ENCODE data around the gene OR10X1. TPM values are rescaled to one million over a fixed set of nuclear protein-coding genes. Genes with fewer than 3 reads are reported as not detected.

OR10X1 gene
- total RNA-seq, 1 experiment from 2014 or later: not detected

GRCh38 chr1:158607296-158607695 is 27.6 kb upstream of the OR10X1 start:
- no peak for TF ChIP-seq CTCF (conservative IDR thresholded peaks at IDR 0.05; ENCODE audit: low read depth, low read length)
- no peak for TF ChIP-seq EZH2 (IDR thresholded peaks at IDR 0.05; ENCODE audit: low read length, unreplicated experiment)
- TF ChIP-seq EZH2phosphoT487 (IDR thresholded peaks at IDR 0.05; ENCODE audit: borderline replicate concordance, low read length): no peak
- Histone ChIP-seq H4K20me1 (ENCODE audit: low read length) (no peaks in the 10 kb centered on the region), H3K9me2 (replicated peaks; ENCODE audit: low read length) (no peaks in the 10 kb centered on the region), H2AFZ (ENCODE audit: low read length) (no peak overlapping the region), H3K4me3 (ENCODE audit: low read length) (no peak overlapping the region), H3K79me2 (ENCODE audit: low read length) (no peaks in the 10 kb centered on the region), H3K4me1 (ENCODE audit: insufficient read depth, low read length) (no peaks in the 10 kb centered on the region), H3K4me2 (ENCODE audit: low read length) (no peak overlapping the region), H3K9me3 (ENCODE audit: low read length) (no peaks in the 10 kb centered on the region; the same call in 1 of the 2 replicates), H3K9ac (ENCODE audit: low read length) (no peak overlapping the region), H3K27me3 (ENCODE audit: low read length) (no peaks in the 10 kb centered on the region), H3K27ac (ENCODE audit: low read length) (no peak overlapping the region), H3F3A (ENCODE audit: low read length, unreplicated experiment) (no peaks in the 10 kb centered on the region), H3K36me3 (ENCODE audit: low read depth, low read length) (no peaks in the 10 kb centered on the region)
- DNase-seq: no peak
- POLR2A ChIA-PET (ENCODE audit: unreplicated experiment): no interaction called here
- CTCF ChIA-PET: no interaction called here
- no peak for ATAC-seq
- intact Hi-C loops (cut with micrococcal nuclease): no loop called here
- BruUV-seq (replicated peaks): no TSS peak

- no peak within 1 kb of the TSS for H3K4me3 ChIP-seq (ENCODE audit: low read length)
- no peaks in the 10 kb centered on the region for H3K4me1 ChIP-seq (ENCODE audit: insufficient read depth, low read length)
- no peaks in the 10 kb centered on the region for H3F3A ChIP-seq (ENCODE audit: low read length, unreplicated experiment)
- no peak within 1 kb of the TSS for H2AFZ ChIP-seq (ENCODE audit: low read length)
- H3K27ac ChIP-seq (ENCODE audit: low read length): no peak within 1 kb of the TSS
- no TSS peak for BruUV-seq (replicated peaks)
- no peak within 1 kb of the TSS for H3K4me2 ChIP-seq (ENCODE audit: low read length)
- H3K9me3 ChIP-seq (ENCODE audit: low read length): 0 out of 2 replicates have a peak, but pooled peaks cover 3% of the 10 kb centered on the region
- ATAC-seq (no peak), DNase-seq (no peak)
- CTCF ChIA-PET: no interaction called here
- H3K79me2 ChIP-seq (ENCODE audit: low read length): no peaks in the 10 kb centered on the region
- no peaks in the 10 kb centered on the region for H3K27me3 ChIP-seq (ENCODE audit: low read length)
- H3K9me2 ChIP-seq (replicated peaks; ENCODE audit: low read length): no peaks in the 10 kb centered on the region
- TF ChIP-seq EZH2phosphoT487 (IDR thresholded peaks at IDR 0.05; ENCODE audit: borderline replicate concordance, low read length) (no peak), CTCF (conservative IDR thresholded peaks at IDR 0.05; ENCODE audit: low read depth, low read length) (no peak), EZH2 (IDR thresholded peaks at IDR 0.05; ENCODE audit: low read length, unreplicated experiment) (no peak)
- no peaks in the 10 kb centered on the region for H4K20me1 ChIP-seq (ENCODE audit: low read length)
- no peak within 1 kb of the TSS for H3K9ac ChIP-seq (ENCODE audit: low read length)
- POLR2A ChIA-PET (ENCODE audit: unreplicated experiment): no interaction called here
- no peaks in the 10 kb centered on the region for H3K36me3 ChIP-seq (ENCODE audit: low read depth, low read length)
- intact Hi-C loops (cut with micrococcal nuclease): no loop called here
Measured at GRCh38 chr1:158604968-158605367, 25.3 kb upstream of the OR10X1 start, which contains the start of gene OR10Z1. Gene OR10Z1 (plus strand): TSS chr1:158605268. CDS start chr1:158606439, 1,171 bp downstream.

GRCh38 chr1:158600735-158601134 is 21.0 kb upstream of the OR10X1 start:
- CTCF ChIA-PET: no interaction called here
- peaks cover 21% of the 10 kb centered on the region for H3K9me3 ChIP-seq (ENCODE audit: low read length)
- intact Hi-C loops (cut with micrococcal nuclease): no loop called here
- TF ChIP-seq CTCF (conservative IDR thresholded peaks at IDR 0.05; ENCODE audit: low read depth, low read length) (no peak), EZH2phosphoT487 (IDR thresholded peaks at IDR 0.05; ENCODE audit: borderline replicate concordance, low read length) (no peak), EZH2 (IDR thresholded peaks at IDR 0.05; ENCODE audit: low read length, unreplicated experiment) (no peak)
- H3K9ac ChIP-seq (ENCODE audit: low read length): no peak overlapping the region
- no peak overlapping the region for H2AFZ ChIP-seq (ENCODE audit: low read length)
- POLR2A ChIA-PET (ENCODE audit: unreplicated experiment): no interaction called here
- no peaks in the 10 kb centered on the region for H3K79me2 ChIP-seq (ENCODE audit: low read length)
- H4K20me1 ChIP-seq (ENCODE audit: low read length): no peaks in the 10 kb centered on the region
- H3K4me3 ChIP-seq (ENCODE audit: low read length): no peak overlapping the region
- no peaks in the 10 kb centered on the region for H3K27me3 ChIP-seq (ENCODE audit: low read length)
- no TSS peak for BruUV-seq (replicated peaks)
- H3K27ac ChIP-seq (ENCODE audit: low read length): no peak overlapping the region
- no peaks in the 10 kb centered on the region for H3K4me1 ChIP-seq (ENCODE audit: insufficient read depth, low read length)
- H3K9me2 ChIP-seq (replicated peaks; ENCODE audit: low read length): no peaks in the 10 kb centered on the region
- H3K36me3 ChIP-seq (ENCODE audit: low read depth, low read length): no peaks in the 10 kb centered on the region
- ATAC-seq: no peak
- H3K4me2 ChIP-seq (ENCODE audit: low read length): no peak overlapping the region
- no peak for DNase-seq
- H3F3A ChIP-seq (ENCODE audit: low read length, unreplicated experiment): no peaks in the 10 kb centered on the region

Data from PC-3 (cell line).